ENCODE measurements around the gene SYN1. TPM values are rescaled to one million over a fixed set of nuclear protein-coding genes. Genes with fewer than 3 reads are reported as not detected.
A peak's percentile ranks its signal among the peaks of the same experiment; 100 is the strongest.

The SYN1 gene
- total RNA-seq, 3 donors from 2014 or later (not counting 1 experiment from before 2014, with no cell fraction given): 0.40 TPM; not detected in 2

GRCh38 chrX:47562615-47563243, 56.9 kb downstream of the SYN1 start:
- peak overlapping the region; percentile 95 to 97 for H3K27ac Mint-ChIP-seq
- no peaks in the 10 kb centered on the region for H3K27me3 ChIP-seq (ENCODE audit: control insufficient read depth, insufficient read depth, low read length)
- peaks cover 31% of the 10 kb centered on the region for H3K4me1 ChIP-seq (ENCODE audit: control insufficient read depth, insufficient read depth, low read length)
- no peaks in the 10 kb centered on the region for H3K9me3 ChIP-seq (ENCODE audit: control insufficient read depth, insufficient read depth, low read length)
- H3K4me3 ChIP-seq (ENCODE audit: low read length): no peak overlapping the region
- H3K4me1 Mint-ChIP-seq: peaks cover 10 to 36% of the 10 kb centered on the region in 2 donors
- H3K27ac ChIP-seq (ENCODE audit: low read length): no peak overlapping the region
- WGBS (ENCODE audit: insufficient coverage): 93% methylated on average over 9 of the region's 13 CpGs
- no peaks in the 10 kb centered on the region for H3K36me3 Mint-ChIP-seq
- no peaks in the 10 kb centered on the region for H3K27me3 Mint-ChIP-seq (ENCODE audit: low read depth in 2 of 2)
- TF ChIP-seq, protein P1, sequence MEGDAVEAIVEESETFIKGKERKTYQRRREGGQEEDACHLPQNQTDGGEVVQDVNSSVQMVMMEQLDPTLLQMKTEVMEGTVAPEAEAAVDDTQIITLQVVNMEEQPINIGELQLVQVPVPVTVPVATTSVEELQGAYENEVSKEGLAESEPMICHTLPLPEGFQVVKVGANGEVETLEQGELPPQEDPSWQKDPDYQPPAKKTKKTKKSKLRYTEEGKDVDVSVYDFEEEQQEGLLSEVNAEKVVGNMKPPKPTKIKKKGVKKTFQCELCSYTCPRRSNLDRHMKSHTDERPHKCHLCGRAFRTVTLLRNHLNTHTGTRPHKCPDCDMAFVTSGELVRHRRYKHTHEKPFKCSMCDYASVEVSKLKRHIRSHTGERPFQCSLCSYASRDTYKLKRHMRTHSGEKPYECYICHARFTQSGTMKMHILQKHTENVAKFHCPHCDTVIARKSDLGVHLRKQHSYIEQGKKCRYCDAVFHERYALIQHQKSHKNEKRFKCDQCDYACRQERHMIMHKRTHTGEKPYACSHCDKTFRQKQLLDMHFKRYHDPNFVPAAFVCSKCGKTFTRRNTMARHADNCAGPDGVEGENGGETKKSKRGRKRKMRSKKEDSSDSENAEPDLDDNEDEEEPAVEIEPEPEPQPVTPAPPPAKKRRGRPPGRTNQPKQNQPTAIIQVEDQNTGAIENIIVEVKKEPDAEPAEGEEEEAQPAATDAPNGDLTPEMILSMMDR (IDR thresholded peaks at IDR 0.05): peak; percentile 19
- intact Hi-C loops (cut with micrococcal nuclease): loop anchor here (5.0 to 10.0 kb wide), 2 partner anchors 272 to 465 kb away; partner anchors contain the start of gene ZNF81
- peak overlapping the region; percentile 70 for H3K4me3 Mint-ChIP-seq
- peak in 1 of 2 donors; percentile 46 for DNase-seq
- peaks cover 37% of the 10 kb centered on the region for H3K36me3 ChIP-seq (ENCODE audit: control insufficient read depth, insufficient read depth, low read length)
- no peak for ATAC-seq
- no peaks in the 10 kb centered on the region for H3K9me3 Mint-ChIP-seq

GRCh38 chrX:47561659-47562151, 58.0 kb downstream of the SYN1 start:
- Mint-ChIP-seq H3K27me3 (ENCODE audit: low read depth in 2 of 2) (no peaks in the 10 kb centered on the region), H3K27ac (peak overlapping the region; percentile 95 to 97), H3K4me3 (peak overlapping the region; percentile 96), H3K9me3 (no peaks in the 10 kb centered on the region), H3K36me3 (no peaks in the 10 kb centered on the region), H3K4me1 (peaks cover 10 to 36% of the 10 kb centered on the region in 2 donors)
- H3K4me1 ChIP-seq (ENCODE audit: control insufficient read depth, insufficient read depth, low read length): peaks cover 31% of the 10 kb centered on the region
- DNase-seq: no peak
- H3K27ac ChIP-seq (ENCODE audit: low read length): peak overlapping the region; percentile 97
- H3K27me3 ChIP-seq (ENCODE audit: control insufficient read depth, insufficient read depth, low read length): no peaks in the 10 kb centered on the region
- intact Hi-C loops (cut with micrococcal nuclease): loop anchor here (1.0 to 10.0 kb wide), 4 partner anchors 58 to 466 kb away; partner anchors contain the start of genes SYN1, UXT and ZNF81
- H3K36me3 ChIP-seq (ENCODE audit: control insufficient read depth, insufficient read depth, low read length): peaks cover 28% of the 10 kb centered on the region
- no peak for ATAC-seq
- 5% methylated on average over 9 of the region's 9 CpGs for WGBS (ENCODE audit: insufficient coverage)
- no peaks in the 10 kb centered on the region for H3K9me3 ChIP-seq (ENCODE audit: control insufficient read depth, insufficient read depth, low read length)
- TF ChIP-seq, protein P1 (IDR thresholded peaks at IDR 0.05): no peak
- peak overlapping the region; percentile 64 for H3K4me3 ChIP-seq (ENCODE audit: low read length)

- no peaks in the 10 kb centered on the region for H3K27me3 Mint-ChIP-seq (ENCODE audit: low read depth in 2 of 2)
- 0% methylated on average over 59 of the region's 59 CpGs for WGBS (ENCODE audit: insufficient coverage)
Measured at GRCh38 chrX:47560934-47561658, 58.6 kb downstream of the SYN1 start, which contains the start of gene ARAF. Gene ARAF, plus strand, starts transcription at chrX:47561205. Its CDS starts 1,763 bp downstream, at chrX:47562968.

More at GRCh38 chrX:47560934-47561658, 58.6 kb downstream of the SYN1 start, which contains the start of gene ARAF:
- Histone ChIP-seq H3K27me3 (ENCODE audit: control insufficient read depth, insufficient read depth, low read length) (no peaks in the 10 kb centered on the region), H3K27ac (ENCODE audit: low read length) (peak within 1 kb of the TSS; percentile 97), H3K4me1 (ENCODE audit: control insufficient read depth, insufficient read depth, low read length) (peaks cover 35% of the 10 kb centered on the region), H3K36me3 (ENCODE audit: control insufficient read depth, insufficient read depth, low read length) (peaks cover 26% of the 10 kb centered on the region), H3K4me3 (ENCODE audit: low read length) (peak within 1 kb of the TSS; percentile 64), H3K9me3 (ENCODE audit: control insufficient read depth, insufficient read depth, low read length) (no peaks in the 10 kb centered on the region)
- peak within 1 kb of the TSS; percentile 95 to 97 for H3K27ac Mint-ChIP-seq
- peak; percentile 89 to 98 for DNase-seq
- H3K9me3 Mint-ChIP-seq: no peaks in the 10 kb centered on the region
- intact Hi-C loops (cut with micrococcal nuclease): loop anchor here (1.0 to 10.0 kb wide), 4 partner anchors 58 to 466 kb away; partner anchors contain the start of genes SYN1, UXT and ZNF81
- H3K4me3 Mint-ChIP-seq: peak within 1 kb of the TSS; percentile 96
- no peaks in the 10 kb centered on the region for H3K36me3 Mint-ChIP-seq
- peaks cover 16 to 41% of the 10 kb centered on the region in 2 donors for H3K4me1 Mint-ChIP-seq
- TF ChIP-seq, protein P1 (IDR thresholded peaks at IDR 0.05): no peak
- ATAC-seq: peak; percentile 85 to 95 (median 88)
